Mucosa of rectum (tissue), 2 donors: ENCODE measurements around the gene IFNLR1.
A peak's percentile ranks its signal among the peaks of the same experiment; 100 is the strongest.

ENCODE experiments used
- H3K27ac ChIP-seq, 2 donors: one replicate each; pipeline ENCODE4 v1.7.0; 2013; ENCODE audit warnings: inconsistent platforms in 2 of 2, low read depth in 2 of 2, low read length in 2 of 2
- H3K27me3 ChIP-seq, 2 donors: one replicate each; pipeline ENCODE4 v1.7.0; 2013; ENCODE audit warnings: low read length in 2 of 2; ENCODE audit not compliant: control insufficient read depth in 2 of 2, insufficient read depth in 2 of 2
- H3K36me3 ChIP-seq, 2 donors: one replicate each; pipeline ENCODE4 v1.7.0; 2013; ENCODE audit warnings: low read length in 2 of 2; ENCODE audit not compliant: control insufficient read depth in 2 of 2, insufficient read depth in 2 of 2
- H3K4me1 ChIP-seq, 2 donors: one replicate each; pipeline ENCODE4 v1.7.0; 2013; ENCODE audit warnings: low read length in 2 of 2, mild to moderate bottlenecking in 1 of 2; ENCODE audit not compliant: control insufficient read depth in 2 of 2, insufficient read depth in 2 of 2
- H3K4me3 ChIP-seq, 2 donors: one replicate each; pipeline ENCODE4 v1.7.0; 2013; ENCODE audit warnings: low read length in 2 of 2
- H3K9ac ChIP-seq, 2 donors: one replicate each; pipeline ENCODE4 v1.7.0; 2013; ENCODE audit warnings: low read length in 2 of 2, low read depth in 1 of 2, mild to moderate bottlenecking in 1 of 2
- H3K9me3 ChIP-seq, 2 donors: one replicate each; pipeline ENCODE4 v1.7.0; 2013; ENCODE audit warnings: low read length in 2 of 2; ENCODE audit not compliant: control insufficient read depth in 2 of 2
- donor health status: healthy.
- donor health status: Normal muscosa, but diverticular disease.

Gene IFNLR1

DNA sequence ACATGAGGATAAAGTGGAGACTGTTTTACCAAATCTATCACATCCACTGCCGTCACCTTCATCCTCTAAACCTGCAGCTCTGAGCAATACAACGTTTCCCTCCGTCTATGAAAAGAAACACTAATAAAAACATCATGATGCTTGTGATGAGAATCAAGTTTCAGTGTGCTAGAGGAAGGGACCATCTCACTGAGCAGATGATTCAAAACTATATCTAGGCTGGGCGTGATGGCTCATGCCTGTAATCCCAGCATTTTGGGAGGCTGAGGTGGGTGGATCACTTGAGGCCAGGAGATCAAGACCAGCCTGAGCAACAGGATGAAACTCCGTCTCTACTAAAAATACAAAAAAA lies 60.4 kb downstream of the IFNLR1 start:
- H3K9ac ChIP-seq, result no peak overlapping the region

DNA sequence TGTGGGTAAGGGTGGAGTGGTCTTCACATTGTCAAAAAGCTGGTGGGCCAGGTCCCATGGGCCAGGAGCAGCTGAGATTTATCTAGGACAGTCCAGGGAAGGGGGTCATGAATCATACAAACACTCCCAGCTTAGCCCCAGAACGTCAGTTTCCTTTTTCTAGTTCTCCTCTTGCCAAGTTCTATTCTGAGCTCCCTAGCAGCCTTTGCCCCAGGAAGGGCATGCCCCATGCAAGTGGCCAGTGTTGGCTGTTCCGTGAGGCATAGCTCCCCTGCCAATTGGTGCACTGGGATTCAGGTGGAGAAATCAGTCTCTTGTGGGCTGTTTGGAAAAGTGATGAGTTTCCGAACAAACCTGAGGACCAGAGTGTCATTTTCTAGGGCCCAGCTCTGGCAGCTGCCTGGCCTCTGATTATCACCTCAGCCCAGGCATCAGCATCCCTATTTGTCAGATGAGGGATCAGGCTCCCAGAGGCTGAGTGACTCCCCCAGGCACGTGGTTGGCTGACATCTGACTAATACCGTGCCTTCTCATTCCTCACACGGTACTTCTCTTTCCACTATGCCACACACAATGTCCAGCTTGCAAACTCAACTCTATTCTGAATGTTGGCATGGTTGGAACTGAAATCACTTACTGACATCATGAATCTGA lies 60.9 kb downstream of the IFNLR1 start:
- Histone ChIP-seq H3K27ac (no peak overlapping the region), H3K27me3 (no peaks in the 10 kb centered on the region), H3K36me3 (peaks cover 8 to 11% of the 10 kb centered on the region in 2 donors), H3K9me3 (no peaks in the 10 kb centered on the region), H3K4me3 (no peak overlapping the region), H3K9ac (no peak overlapping the region), H3K4me1 (peaks cover 0 to 3% of the 10 kb centered on the region in 2 donors)

More for the DNA sequence above, 60.4 kb downstream of the IFNLR1 start:
- Histone ChIP-seq H3K36me3 (peaks cover 8 to 11% of the 10 kb centered on the region in 2 donors), H3K9me3 (no peaks in the 10 kb centered on the region), H3K4me3 (no peak overlapping the region), H3K4me1 (no peaks in the 10 kb centered on the region), H3K27ac (no peak overlapping the region), H3K27me3 (no peaks in the 10 kb centered on the region)

DNA sequence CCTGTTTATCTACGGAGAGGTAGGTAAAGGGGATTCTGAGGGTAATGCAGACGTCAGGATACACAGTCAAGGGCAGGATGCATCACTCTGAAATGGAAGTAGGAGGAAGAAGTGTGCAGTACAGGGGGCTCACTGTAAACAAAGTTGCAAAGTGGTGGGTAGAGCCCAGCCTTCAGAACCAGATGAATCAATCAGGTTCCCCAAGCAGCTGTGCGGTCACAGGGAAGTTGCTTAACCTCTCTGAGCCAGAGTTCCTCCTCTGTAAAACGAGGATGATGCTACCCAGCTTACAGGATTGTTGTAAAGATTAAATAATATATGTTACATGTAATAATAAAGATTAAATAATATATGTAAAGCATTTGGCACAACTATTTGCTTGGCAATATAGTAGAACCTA lies 61.6 kb downstream of the IFNLR1 start:
- Histone ChIP-seq H3K4me1 (peaks cover 5 to 10% of the 10 kb centered on the region in 2 donors), H3K36me3 (peaks cover 8 to 11% of the 10 kb centered on the region in 2 donors), H3K27ac (no peak overlapping the region), H3K9me3 (no peaks in the 10 kb centered on the region), H3K4me3 (no peak overlapping the region), H3K9ac (no peak overlapping the region), H3K27me3 (no peaks in the 10 kb centered on the region)

DNA sequence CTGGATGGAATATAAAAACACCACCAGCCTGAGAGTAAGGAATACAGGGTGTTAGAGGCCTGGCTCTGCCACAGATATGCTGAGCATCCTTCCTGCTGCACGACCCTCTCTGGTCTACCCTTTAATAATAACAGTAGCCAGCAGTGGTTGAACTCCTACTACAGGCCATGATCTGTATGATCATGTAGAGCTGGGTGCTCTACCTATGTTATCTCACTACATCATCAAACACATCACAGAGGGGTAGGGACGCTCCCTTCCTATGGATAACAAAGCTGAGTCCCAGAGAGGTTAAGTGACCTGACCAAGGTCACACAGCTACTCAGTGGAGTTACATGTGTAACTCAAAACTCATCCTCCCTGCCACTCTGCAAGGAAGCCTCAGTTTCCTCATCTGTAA lies 62.1 kb downstream of the IFNLR1 start:
- H3K27ac ChIP-seq, result no peak overlapping the region
- no peaks in the 10 kb centered on the region for H3K27me3 ChIP-seq
- H3K4me3 ChIP-seq, result no peak overlapping the region
- peaks cover 8 to 11% of the 10 kb centered on the region in 2 donors for H3K36me3 ChIP-seq
- H3K9ac ChIP-seq, result no peak overlapping the region
- H3K9me3 ChIP-seq, result no peaks in the 10 kb centered on the region
- peaks cover 6 to 15% of the 10 kb centered on the region in 2 donors for H3K4me1 ChIP-seq

DNA sequence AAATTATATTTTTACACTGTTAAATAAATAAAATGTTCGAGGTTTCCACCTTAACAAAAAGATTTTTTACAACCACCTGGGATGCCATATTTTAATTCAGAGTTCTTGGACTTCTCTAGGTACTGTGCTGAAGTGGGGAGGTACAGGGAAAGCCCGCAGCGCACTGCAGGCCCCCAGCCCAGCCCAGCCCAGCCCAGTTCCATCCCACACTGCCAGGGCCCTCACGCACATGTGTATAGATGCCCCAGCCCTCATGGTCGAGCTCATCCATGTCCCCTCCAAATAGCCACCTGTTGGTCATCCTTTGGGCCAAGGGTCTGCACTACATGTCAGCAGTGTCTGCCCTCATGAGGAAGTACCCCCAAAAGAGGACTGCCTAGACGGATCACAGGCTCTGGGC lies 63.5 kb downstream of the IFNLR1 start:
- Histone ChIP-seq H3K27me3 (no peaks in the 10 kb centered on the region), H3K4me1 (peaks cover 19 to 28% of the 10 kb centered on the region in 2 donors), H3K9me3 (no peaks in the 10 kb centered on the region), H3K27ac (no peak overlapping the region), H3K9ac (no peak overlapping the region), H3K36me3 (peaks cover 8 to 11% of the 10 kb centered on the region in 2 donors), H3K4me3 (no peak overlapping the region)

DNA sequence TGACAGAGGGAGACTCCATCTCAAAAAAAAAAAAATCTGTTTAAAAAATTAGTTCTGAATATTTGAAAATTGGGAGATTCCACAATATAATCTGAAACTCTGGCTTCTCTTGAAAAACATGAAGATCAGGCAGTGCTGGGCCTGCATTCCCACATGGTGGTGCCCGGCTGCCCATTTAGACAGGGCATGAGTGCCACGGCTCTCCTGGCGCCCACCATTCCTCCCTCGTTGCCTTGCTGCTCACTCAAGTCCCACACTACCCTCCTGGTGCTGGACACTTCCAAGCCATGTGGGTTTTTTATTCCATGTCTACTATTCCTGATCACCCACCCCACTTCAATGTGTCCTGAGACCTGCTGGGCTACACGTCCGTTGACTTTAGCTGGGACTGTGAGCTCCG lies 64.3 kb downstream of the IFNLR1 start:
- H3K27ac ChIP-seq, result no peak overlapping the region
- H3K4me3 ChIP-seq, result no peak overlapping the region
- no peaks in the 10 kb centered on the region for H3K9me3 ChIP-seq
- H3K9ac ChIP-seq, result no peak overlapping the region
- H3K36me3 ChIP-seq, result peaks cover 8 to 10% of the 10 kb centered on the region in 2 donors
- peaks cover 23 to 33% of the 10 kb centered on the region in 2 donors for H3K4me1 ChIP-seq
- H3K27me3 ChIP-seq, result no peaks in the 10 kb centered on the region

DNA sequence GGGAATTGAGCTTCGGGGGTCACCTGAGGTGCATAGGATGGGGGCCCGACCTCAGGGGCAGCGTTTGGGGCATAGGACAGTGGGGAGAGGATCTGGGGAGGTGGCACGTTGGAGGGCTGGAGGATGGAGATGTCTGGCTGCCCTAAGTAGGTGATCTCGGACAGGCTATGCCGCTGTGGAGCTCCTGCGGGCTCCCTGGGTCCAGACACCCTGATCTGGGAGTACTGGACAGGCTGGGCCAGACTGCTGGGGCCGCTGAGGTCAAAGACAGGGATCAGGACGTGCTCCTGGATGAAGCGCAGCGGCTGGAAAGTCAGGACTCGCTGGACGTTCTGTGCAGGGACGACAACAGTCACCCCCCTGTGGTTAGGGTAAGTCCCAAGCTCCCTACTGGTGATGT lies 65.7 kb downstream of the IFNLR1 start:
- peaks cover 23 to 44% of the 10 kb centered on the region in 2 donors for H3K4me1 ChIP-seq
- H3K27ac ChIP-seq, result peak overlapping the region in 1 of 2 donors; percentile 90

DNA sequence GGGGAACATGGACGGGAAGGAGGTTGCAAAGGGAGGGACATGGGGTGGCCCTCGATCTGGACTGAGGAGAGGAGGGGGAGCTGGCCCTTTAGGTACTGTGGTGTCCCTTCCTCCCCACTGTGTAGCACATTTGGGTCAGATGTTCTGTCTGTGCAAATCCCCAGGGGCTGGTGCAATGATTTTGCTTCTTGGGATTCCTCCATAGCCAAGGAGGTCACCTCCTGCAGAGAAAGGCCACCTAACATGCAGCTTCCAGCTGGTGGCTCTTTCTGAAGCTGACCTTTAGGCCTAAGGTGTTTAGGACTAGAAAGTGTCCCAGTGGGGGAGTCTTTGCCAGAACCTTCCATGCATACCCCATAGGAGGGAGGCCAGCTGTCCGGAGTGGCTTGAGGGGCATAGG lies 66.1 kb downstream of the IFNLR1 start:
- Histone ChIP-seq H3K4me1 (peaks cover 23 to 44% of the 10 kb centered on the region in 2 donors), H3K9ac (peak overlapping the region; percentile 24 to 61), H3K36me3 (peaks cover 6% of the 10 kb centered on the region in 2 donors), H3K4me3 (peak overlapping the region in 1 of 2 donors; percentile 37), H3K27me3 (no peaks in the 10 kb centered on the region), H3K9me3 (no peaks in the 10 kb centered on the region), H3K27ac (peak overlapping the region; percentile 87 to 90)

More for the DNA sequence above, 65.7 kb downstream of the IFNLR1 start:
- H3K36me3 ChIP-seq, result peaks cover 6 to 8% of the 10 kb centered on the region in 2 donors
- no peaks in the 10 kb centered on the region for H3K9me3 ChIP-seq
- H3K9ac ChIP-seq, result peak overlapping the region in 1 of 2 donors; percentile 61
- no peak overlapping the region for H3K4me3 ChIP-seq
- no peaks in the 10 kb centered on the region for H3K27me3 ChIP-seq

DNA sequence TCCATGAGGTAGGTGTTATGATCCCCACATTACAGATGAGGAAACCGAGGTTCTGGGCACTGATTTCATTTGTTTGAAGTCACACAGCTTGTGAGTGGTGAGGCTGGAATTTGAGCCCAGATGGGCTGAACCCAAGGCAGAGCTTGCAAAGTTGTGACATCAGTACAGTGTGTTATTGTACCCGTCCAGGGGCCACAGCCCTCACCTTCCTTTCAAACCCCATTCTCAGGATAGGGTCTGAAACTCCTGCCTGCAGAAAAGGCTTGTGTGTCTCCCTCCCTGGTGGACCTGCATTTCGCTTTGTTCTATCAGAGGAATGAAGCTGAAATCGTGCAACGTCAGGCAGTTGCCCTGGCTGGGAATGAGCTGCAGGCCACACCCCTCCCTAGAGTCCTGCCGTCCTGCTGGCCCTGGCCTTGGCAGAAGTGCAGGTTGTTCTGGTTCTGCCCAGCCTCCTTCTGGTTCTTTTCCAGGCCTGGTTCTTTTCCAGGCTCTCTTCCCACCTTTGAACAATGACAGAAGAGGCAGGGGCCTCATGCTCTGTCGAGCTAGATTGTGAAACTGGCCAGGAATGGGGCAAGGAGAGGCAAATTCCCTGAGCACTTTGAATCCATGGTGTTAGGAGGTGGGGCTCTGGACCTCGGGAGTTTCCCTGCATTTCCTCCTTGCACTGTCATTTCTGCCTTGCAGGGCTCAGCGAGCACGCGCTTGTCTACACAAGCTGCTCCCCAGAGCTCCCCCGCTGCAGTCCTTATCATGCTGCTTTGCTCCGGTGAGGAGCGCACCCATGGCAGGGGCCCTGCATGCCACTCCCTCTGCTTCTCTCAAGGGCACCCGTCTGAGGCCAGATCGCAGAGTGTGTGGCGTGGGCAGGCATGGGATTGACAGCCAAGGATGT lies 67.0 kb downstream of the IFNLR1 start:
- Histone ChIP-seq H3K9ac (peak overlapping the region; percentile 44 to 61), H3K36me3 (peaks cover under 1 to 2% of the 10 kb centered on the region in 2 donors), H3K27ac (peak overlapping the region; percentile 87 to 90), H3K4me3 (peak overlapping the region; percentile 37 to 40), H3K4me1 (peaks cover 23 to 44% of the 10 kb centered on the region in 2 donors), H3K9me3 (no peaks in the 10 kb centered on the region), H3K27me3 (no peaks in the 10 kb centered on the region)

DNA sequence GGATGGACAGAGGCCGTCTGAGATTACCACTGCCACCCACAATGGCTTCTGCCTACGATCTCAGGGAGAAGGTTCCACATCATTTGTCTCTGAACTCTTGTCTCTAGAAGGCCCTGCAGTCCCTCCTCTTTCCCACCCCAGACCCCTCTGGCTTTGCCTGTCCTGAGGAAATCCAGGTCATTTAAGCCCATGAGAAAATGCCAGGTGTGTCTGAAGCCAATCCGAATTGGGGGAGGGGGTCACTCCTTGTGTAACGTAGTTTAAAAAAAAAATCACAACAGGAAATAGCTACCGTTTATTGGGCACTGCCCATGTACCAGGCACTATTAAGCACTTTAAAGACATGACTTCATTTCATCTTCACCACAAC lies 67.6 kb downstream of the IFNLR1 start:
- Histone ChIP-seq H3K4me1 (peaks cover 23 to 44% of the 10 kb centered on the region in 2 donors), H3K36me3 (no peaks in the 10 kb centered on the region), H3K27ac (peak overlapping the region; percentile 87 to 90), H3K27me3 (no peaks in the 10 kb centered on the region), H3K9ac (peak overlapping the region in 1 of 2 donors; percentile 61), H3K4me3 (no peak overlapping the region), H3K9me3 (no peaks in the 10 kb centered on the region)
